Measurements from ENCODE around the gene SERTAD3. TPM values are rescaled to one million over a fixed set of nuclear protein-coding genes. Genes with fewer than 3 reads are reported as not detected.
"Not testable (repeated sequence)": the region's sequence is repeated elsewhere in the genome, so short reads cannot be mapped to it uniquely, and the experiment has no call there.

The SERTAD3 gene
- total RNA-seq, 2 donors from 2014 or later: 47.7 to 62.6 TPM

- Mint-ChIP-seq H3K27me3 (ENCODE audit: insufficient read depth) (peaks cover 65% of the 10 kb centered on the region), H3K9me3 (peaks cover 10% of the 10 kb centered on the region), H3K4me1 (no peaks in the 10 kb centered on the region), H3K36me3 (ENCODE audit: low read depth) (no peaks in the 10 kb centered on the region), H3K27ac (no peak overlapping the region), H3K4me3 (no peak overlapping the region)
- Histone ChIP-seq H3K27me3 (ENCODE audit: control insufficient read depth, insufficient read depth, low read length, poor library complexity, severe bottlenecking) (peaks cover 27% of the 10 kb centered on the region), H3K36me3 (ENCODE audit: control insufficient read depth, insufficient read depth, low read length) (no peaks in the 10 kb centered on the region), H3K4me3 (ENCODE audit: low read length) (no peak overlapping the region), H3K9me3 (ENCODE audit: control insufficient read depth, low read length) (no peaks in the 10 kb centered on the region), H3K4me1 (ENCODE audit: control insufficient read depth, insufficient read depth, low read length) (no peaks in the 10 kb centered on the region), H3K9ac (ENCODE audit: extremely low read depth, low read length, poor library complexity, severe bottlenecking) (no peak overlapping the region), H3K27ac (ENCODE audit: low read depth, low read length) (no peak overlapping the region)
- TF ChIP-seq, protein P1, sequence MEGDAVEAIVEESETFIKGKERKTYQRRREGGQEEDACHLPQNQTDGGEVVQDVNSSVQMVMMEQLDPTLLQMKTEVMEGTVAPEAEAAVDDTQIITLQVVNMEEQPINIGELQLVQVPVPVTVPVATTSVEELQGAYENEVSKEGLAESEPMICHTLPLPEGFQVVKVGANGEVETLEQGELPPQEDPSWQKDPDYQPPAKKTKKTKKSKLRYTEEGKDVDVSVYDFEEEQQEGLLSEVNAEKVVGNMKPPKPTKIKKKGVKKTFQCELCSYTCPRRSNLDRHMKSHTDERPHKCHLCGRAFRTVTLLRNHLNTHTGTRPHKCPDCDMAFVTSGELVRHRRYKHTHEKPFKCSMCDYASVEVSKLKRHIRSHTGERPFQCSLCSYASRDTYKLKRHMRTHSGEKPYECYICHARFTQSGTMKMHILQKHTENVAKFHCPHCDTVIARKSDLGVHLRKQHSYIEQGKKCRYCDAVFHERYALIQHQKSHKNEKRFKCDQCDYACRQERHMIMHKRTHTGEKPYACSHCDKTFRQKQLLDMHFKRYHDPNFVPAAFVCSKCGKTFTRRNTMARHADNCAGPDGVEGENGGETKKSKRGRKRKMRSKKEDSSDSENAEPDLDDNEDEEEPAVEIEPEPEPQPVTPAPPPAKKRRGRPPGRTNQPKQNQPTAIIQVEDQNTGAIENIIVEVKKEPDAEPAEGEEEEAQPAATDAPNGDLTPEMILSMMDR (conservative IDR thresholded peaks at IDR 0.05): no peak
- 88 to 90% methylated on average over 22 to 25 of the region's 25 CpGs for WGBS, 2 experiments (ENCODE audit: insufficient coverage in 1 of 2, insufficient read length in 1 of 2)
- no peak for DNase-seq
Measured at GRCh38 chr19:40489882-40490230, 45.7 kb upstream of the SERTAD3 start.

DNA sequence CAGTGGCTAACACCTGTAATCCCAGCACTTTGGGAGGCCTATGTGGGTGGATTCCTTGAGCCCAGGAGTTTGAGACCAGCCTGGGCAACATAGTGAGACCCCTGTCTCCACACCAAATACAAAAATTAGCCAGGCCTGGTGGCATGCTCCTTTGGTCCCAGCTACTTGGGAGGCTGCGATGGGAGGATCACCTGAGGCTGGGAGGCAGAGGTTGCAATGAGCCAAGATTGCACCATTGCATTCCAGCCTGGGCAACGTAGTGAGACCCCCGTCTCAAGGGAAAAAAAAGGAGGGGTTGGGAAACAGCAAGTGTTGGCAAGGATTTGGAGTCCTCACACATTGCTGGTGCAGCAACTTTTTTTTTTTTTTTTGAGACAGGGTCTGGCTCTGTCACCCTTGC is 41.9 kb upstream of the SERTAD3 start:
- H3K4me1 Mint-ChIP-seq: no peaks in the 10 kb centered on the region
- Histone ChIP-seq H3K4me3 (ENCODE audit: low read length) (no peak overlapping the region), H3K9ac (ENCODE audit: extremely low read depth, low read length, poor library complexity, severe bottlenecking) (no peak overlapping the region), H3K9me3 (ENCODE audit: control insufficient read depth, low read length) (no peaks in the 10 kb centered on the region), H3K4me1 (ENCODE audit: control insufficient read depth, insufficient read depth, low read length) (no peaks in the 10 kb centered on the region), H3K27me3 (ENCODE audit: control insufficient read depth, insufficient read depth, low read length, poor library complexity, severe bottlenecking) (peaks cover 6% of the 10 kb centered on the region), H3K27ac (ENCODE audit: low read depth, low read length) (no peak overlapping the region), H3K36me3 (ENCODE audit: control insufficient read depth, insufficient read depth, low read length) (no peaks in the 10 kb centered on the region)
- WGBS, 2 experiments (ENCODE audit: insufficient coverage in 1 of 2, insufficient read length in 1 of 2): 93 to 100% methylated on average over 3 of the region's 3 CpGs
- no peaks in the 10 kb centered on the region for H3K36me3 Mint-ChIP-seq (ENCODE audit: low read depth)
- no peak for DNase-seq
- H3K4me3 Mint-ChIP-seq: no peak overlapping the region
- no peak overlapping the region for H3K27ac Mint-ChIP-seq
- TF ChIP-seq, protein P1 (conservative IDR thresholded peaks at IDR 0.05): no peak
- H3K9me3 Mint-ChIP-seq: peaks cover 1% of the 10 kb centered on the region
- H3K27me3 Mint-ChIP-seq (ENCODE audit: insufficient read depth): peaks cover 48% of the 10 kb centered on the region

GRCh38 chr19:40475878-40476644 is 31.9 kb upstream of the SERTAD3 start:
- H3K27me3 Mint-ChIP-seq (ENCODE audit: insufficient read depth): peaks cover 25% of the 10 kb centered on the region
- not testable (repeated sequence) for H3K36me3 Mint-ChIP-seq (ENCODE audit: low read depth); H3K4me3 Mint-ChIP-seq; H3K4me1 Mint-ChIP-seq; H3K36me3 ChIP-seq (ENCODE audit: control insufficient read depth, insufficient read depth, low read length); DNase-seq; H3K4me1 ChIP-seq (ENCODE audit: control insufficient read depth, insufficient read depth, low read length); H3K4me3 ChIP-seq (ENCODE audit: low read length); H3K9ac ChIP-seq (ENCODE audit: extremely low read depth, low read length, poor library complexity, severe bottlenecking); H3K27me3 ChIP-seq (ENCODE audit: control insufficient read depth, insufficient read depth, low read length, poor library complexity, severe bottlenecking); H3K27ac Mint-ChIP-seq; H3K9me3 Mint-ChIP-seq; H3K27ac ChIP-seq (ENCODE audit: low read depth, low read length); H3K9me3 ChIP-seq (ENCODE audit: control insufficient read depth, low read length)
- 95 to 96% methylated on average over 13 to 15 of the region's 15 CpGs for WGBS, 2 experiments (ENCODE audit: insufficient coverage in 1 of 2, insufficient read length in 1 of 2)

GRCh38 chr19:40474737-40475136 is 30.6 kb upstream of the SERTAD3 start:
- Histone ChIP-seq H3K36me3 (ENCODE audit: control insufficient read depth, insufficient read depth, low read length) (no peaks in the 10 kb centered on the region), H3K9me3 (ENCODE audit: control insufficient read depth, low read length) (no peaks in the 10 kb centered on the region), H3K27me3 (ENCODE audit: control insufficient read depth, insufficient read depth, low read length, poor library complexity, severe bottlenecking) (no peaks in the 10 kb centered on the region), H3K9ac (ENCODE audit: extremely low read depth, low read length, poor library complexity, severe bottlenecking) (no peak overlapping the region), H3K27ac (ENCODE audit: low read depth, low read length) (no peak overlapping the region), H3K4me3 (ENCODE audit: low read length) (no peak overlapping the region), H3K4me1 (ENCODE audit: control insufficient read depth, insufficient read depth, low read length) (no peaks in the 10 kb centered on the region)
- Mint-ChIP-seq H3K4me3 (no peak overlapping the region), H3K9me3 (no peaks in the 10 kb centered on the region), H3K4me1 (no peaks in the 10 kb centered on the region), H3K36me3 (ENCODE audit: low read depth) (no peaks in the 10 kb centered on the region), H3K27ac (no peak overlapping the region), H3K27me3 (ENCODE audit: insufficient read depth) (peaks cover 17% of the 10 kb centered on the region)
- TF ChIP-seq, protein P1 (conservative IDR thresholded peaks at IDR 0.05): no peak
- WGBS, 2 experiments (ENCODE audit: insufficient coverage in 1 of 2, insufficient read length in 1 of 2): 85 to 100% methylated on average over 2 to 3 of the region's 4 CpGs
- no peak for DNase-seq
